GM18873 (cell line): ENCODE results near the gene NCEH1.
A peak's percentile ranks its signal among the peaks of the same experiment; 100 is the strongest.
"Not testable (repeated sequence)": the region's sequence is repeated elsewhere in the genome, so short reads cannot be mapped to it uniquely, and the experiment has no call there.

Experiments
- ATAC-seq: cut with Tn5 transposase; IDR thresholded peaks from one replicate; pipeline ENCODE4 v1.9.1; 2021; ENCODE audit warnings: mild to moderate bottlenecking, moderate library complexity, moderate number of reproducible peaks; ENCODE audit not compliant: unreplicated experiment, low FRiP score

NCEH1 gene

DNA sequence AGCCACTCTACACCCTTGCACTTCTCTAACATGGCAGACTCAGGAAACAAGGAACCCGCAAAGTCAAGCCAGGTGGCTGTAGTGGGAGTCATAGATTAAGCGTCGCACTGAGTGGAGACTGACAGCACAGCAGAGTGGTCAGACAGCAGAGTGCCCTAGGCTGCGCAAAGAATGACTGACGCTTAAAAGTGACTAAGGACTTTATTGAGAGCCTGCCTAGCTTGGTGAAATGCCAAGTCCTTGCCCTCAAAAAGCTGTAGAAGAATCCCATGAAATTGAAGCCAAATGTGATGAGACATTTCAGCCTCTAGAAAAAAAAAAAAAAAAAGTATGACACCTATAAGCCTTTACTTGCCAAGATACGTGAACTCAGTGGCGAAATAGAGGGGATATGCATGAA lies 30.2 kb downstream of the NCEH1 start:
- no peak for ATAC-seq

DNA sequence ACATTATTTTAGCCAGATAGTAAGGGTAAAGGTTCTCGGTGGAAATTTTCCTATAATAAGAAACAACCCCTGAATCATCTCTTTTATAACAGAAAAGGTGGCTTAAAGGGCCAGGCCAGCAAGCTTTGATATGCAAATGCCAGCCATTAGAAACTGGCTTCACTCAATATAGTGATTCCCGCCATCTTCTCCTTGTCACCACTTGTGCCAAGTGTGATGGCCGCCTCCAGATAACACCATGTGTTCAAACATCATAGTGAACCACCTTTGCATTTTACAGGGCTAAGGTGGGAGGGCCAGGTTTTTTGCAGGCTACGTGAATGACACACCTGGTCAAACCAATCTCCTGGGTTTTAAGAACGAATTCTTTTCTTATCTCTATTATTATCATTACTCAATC lies 31.3 kb downstream of the NCEH1 start:
- no peak for ATAC-seq

DNA sequence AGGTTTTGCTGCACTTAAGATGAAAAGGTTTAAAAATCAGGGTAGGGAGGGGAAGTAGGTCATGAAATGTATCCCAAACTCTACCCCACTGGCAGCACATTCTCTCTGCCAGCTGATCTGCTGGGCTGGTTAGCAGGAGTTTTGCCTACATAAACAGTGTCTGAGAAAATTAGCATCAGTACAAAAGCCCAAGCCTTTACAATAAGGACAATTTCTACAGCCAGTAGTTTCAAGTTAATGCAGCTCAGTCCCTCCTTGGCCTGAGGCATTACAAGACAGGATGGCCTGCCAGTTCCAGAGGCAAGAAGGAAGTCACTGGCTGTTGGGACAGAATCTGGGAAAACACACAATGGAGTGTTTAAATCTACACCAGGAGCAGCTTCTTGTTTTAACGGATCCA lies 32.8 kb downstream of the NCEH1 start:
- no peak for ATAC-seq

DNA sequence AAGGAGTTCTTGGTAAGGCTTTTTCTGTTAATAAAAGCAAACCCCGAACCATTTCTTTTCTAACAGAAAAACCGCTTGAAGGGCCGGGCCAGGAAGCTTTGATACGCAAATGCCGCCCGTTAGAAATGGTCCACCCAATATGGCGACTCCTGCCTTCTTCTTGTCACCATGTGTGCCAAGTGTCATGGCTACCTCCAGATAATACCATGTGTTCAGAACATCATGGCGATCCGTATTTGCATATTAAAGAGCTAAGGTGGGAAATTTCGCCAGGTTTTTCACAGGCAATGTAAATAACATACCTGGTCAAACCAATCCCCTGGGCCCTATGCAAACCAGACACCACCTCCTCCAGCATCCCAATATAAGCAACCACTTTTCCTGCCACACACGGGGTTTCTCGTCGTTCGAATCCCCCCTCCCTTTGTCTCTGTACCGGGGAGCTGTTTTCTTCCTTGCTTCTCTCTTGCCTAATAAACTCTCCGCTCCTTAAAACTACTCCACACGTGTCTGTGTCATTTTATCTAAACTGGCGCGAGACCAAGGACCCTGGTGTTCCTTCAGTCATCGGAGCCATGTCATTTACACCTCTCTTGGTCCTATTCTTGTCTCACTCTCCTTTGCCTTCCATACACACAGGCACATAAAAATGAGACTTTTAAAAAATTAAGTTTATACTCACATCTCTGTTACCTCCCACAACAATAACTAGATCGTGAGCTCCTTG lies 34.5 kb downstream of the NCEH1 start:
- no peak for ATAC-seq

DNA sequence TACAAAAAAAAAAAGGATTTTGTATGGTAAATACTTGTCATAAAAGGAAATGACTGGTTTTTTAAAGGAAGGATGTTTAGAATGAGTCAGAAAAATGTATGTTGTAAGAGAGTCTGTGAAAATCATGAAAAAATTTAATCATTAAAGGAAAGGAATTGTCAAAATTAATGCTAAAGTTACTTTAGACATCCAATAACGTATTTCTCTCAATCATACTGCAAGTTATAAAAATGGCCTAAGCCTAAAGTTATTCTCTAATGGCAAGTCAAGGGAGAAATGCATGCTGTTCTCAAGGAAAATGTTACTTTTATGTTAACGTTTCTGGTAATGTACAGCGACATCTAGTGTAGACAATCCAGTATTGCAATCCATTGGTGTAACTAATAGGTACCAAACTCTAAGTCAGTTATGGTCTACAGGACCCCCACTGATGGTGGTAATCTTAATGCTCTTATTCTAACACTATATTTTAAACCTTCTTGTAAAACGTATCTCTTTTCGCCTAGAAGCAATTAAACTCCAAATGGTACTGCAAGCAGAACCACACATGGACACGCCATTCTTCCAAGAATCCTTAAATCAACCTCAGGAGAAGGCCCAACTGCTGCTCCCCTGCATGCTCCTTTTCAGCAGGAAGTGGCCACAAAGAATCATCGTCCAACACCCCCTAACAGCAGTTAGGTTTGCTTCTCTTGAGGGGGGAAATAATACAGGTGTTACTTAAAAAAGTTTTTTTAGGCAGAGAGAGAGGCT lies 35.2 kb downstream of the NCEH1 start:
- ATAC-seq: no peak

DNA sequence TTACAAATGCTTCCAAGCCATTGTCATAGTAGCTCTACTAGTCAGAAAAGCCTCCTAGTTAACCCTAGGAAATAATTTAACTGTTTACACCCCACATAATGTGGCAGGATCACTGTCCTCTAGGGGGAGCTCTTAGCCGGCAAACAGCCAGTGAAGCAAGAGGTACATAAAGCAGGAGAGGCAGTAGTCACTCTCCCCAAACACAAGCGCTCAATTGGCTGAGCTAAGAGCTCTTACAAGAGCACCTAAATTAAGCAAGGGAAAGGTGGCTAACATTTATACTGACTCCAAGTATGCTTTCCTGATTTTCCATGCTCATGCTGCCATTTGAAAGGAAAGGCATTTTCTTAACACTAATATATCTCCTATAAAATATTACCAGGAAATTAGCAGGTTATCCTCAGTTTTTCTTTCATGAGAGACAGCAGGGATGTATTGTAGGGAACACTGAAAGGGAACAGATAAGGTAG lies 37.6 kb downstream of the NCEH1 start:
- no peak for ATAC-seq

DNA sequence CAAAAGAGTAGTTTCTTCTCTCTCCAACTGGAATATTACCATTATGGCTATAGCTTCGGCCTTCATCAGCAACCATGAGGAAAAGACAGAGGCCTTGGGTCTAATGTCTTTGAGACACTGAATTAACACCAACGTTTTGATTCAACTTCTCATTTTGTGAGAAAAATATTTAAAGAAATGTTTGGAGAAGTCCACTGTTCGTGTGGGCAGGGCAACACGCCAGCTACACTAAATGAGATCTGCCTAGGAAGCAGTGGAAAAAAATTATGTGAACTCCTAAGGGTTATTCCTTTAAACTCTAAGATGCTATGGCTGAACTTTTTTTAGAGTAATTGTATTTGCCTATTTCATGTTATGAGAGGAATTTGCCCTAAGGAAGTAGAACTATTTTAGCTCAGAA lies 41.8 kb downstream of the NCEH1 start:
- ATAC-seq: no peak

DNA sequence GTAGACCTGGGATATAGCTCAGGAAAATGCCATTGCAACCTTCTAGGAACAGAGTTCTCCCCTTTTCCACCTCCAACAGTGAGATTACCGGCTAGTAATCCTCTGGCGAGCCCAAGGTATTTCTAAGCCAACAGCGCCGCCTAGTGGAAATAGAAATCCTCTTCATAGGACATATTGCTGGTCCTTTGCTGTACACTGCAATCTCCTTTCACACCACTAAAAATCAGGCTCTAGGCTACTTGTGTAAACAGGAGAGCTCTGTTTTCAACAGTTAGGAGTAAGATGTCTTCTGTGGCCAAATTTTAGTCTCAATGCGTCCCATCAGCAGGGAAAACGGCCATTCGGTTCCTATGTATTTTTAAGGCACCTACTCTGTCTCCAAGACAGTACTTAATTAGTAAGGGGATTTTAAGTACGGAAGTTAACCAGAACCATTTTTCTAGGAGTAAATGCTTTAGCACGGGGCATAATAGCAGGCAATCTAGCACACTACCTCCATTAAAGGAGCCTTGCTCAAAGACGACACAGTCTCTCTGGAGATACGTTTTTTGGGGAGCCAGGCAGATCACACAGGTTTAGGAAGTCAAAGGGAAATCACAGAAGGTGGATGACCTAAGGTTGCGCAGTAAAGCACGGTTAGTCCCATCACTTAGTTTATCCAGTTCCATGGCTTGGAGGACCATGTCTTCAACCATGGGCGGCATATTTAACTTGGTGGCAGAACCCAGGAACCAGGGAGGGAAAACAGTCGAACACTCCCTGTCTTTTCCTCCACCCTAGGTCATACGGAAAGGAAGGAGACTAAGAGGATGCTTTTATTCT lies 43.8 kb downstream of the NCEH1 start:
- peak; percentile 93 for ATAC-seq

DNA sequence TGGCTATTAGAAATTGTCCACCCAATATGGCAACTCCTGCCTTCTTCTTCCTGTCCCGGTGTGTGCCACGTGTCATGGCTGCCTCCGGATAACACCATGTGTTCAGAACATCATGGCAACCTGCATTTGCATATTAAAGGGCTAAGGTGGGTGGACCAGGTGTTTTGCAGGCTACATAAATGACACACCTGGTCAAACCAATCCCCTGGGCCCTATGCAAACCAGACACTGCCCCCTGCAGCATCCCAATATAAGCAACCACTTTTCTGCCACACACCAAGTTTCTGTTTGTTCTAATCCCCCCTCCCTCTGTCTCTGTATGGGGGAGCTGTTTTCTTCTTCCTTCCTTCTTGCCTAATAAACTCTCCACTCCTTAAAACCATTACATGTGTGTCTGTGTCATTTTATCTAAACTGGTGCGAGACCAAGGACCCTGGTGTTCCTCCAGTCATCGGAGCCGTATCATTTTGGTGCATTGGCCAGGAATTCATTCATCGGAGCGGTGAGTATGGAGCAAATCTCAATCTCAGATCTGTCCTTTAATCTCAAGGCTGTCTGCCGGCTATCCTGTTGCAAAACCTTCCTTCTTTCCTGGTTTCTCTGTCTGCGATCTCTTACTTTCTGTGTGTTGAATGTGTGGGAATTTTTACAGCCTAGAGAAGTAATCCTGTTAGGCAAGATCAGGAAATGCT lies 44.5 kb downstream of the NCEH1 start:
- ATAC-seq: no peak

DNA sequence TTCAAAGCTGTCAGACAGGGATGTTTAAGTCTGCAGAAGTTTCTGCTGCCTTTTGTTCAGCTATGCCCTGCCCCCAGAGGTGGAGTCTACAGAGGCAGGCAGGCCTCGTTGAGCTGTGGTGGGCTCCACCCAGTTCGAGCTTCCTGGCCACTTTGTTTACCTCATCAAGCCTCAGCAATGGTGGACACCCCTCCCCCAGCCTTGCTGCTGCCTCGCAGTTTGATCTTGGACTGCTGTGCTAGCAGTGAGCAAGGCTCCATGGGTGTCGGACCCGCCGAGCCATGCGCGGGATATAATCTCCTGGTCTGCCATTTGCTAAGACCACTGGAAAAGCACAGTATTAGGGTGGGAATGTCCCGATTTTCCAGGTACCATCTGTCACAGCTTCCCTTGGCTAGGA lies 45.4 kb downstream of the NCEH1 start:
- ATAC-seq: not testable (repeated sequence)

DNA sequence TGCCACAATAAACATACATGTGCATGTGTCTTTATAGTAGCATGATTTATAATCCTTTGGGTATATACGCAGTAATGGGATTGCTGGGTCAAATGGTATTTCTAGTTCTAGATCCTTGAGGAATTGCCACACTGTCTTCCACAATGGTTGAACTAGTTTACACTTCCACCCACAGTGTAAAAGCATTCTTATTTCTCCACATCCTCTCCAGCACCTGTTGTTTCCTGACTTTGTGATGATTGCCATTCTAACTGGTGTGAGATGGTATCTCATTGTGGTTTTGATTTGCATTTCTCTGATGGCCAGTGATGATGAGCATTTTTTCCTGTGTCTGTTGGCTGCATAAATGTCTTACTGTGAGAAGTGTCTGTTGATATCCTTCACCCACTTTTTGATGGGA lies 50.4 kb downstream of the NCEH1 start:
- ATAC-seq: not testable (repeated sequence)

DNA sequence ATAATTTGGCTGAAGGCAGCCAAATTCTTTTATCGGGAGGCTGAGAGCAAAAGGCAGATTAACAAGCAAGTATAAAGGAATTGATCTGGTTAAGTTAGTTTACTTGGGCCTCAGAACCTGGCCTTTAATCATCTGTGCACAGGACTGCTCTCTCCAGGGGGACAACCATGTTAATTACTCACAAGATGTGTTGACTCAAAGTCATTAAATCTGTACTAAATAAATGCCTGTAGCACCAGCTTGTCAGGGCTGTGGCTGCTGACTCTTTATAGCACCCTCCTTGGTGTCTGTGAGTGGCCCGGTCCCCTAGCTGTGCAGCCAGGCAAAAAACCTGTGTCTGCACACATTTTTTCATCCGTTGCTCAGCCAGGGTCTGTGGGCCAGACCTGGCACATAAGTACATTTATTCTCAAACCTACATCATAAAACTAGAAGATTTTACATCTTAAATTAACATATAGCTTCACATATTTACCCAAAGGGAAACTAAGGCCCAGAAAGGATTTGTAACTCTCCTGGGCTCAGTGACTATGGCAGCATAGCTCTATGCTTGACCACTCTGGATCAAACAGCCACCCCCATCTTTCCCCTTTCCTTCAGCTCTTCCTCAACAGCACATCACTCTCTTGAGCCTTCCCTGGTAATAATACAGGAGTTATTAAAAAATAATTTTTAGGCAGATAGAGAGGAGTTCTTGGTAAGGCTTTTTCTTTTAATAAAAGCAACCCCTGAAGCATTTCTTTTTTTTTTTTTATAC lies 51.4 kb downstream of the NCEH1 start:
- ATAC-seq: no peak

DNA sequence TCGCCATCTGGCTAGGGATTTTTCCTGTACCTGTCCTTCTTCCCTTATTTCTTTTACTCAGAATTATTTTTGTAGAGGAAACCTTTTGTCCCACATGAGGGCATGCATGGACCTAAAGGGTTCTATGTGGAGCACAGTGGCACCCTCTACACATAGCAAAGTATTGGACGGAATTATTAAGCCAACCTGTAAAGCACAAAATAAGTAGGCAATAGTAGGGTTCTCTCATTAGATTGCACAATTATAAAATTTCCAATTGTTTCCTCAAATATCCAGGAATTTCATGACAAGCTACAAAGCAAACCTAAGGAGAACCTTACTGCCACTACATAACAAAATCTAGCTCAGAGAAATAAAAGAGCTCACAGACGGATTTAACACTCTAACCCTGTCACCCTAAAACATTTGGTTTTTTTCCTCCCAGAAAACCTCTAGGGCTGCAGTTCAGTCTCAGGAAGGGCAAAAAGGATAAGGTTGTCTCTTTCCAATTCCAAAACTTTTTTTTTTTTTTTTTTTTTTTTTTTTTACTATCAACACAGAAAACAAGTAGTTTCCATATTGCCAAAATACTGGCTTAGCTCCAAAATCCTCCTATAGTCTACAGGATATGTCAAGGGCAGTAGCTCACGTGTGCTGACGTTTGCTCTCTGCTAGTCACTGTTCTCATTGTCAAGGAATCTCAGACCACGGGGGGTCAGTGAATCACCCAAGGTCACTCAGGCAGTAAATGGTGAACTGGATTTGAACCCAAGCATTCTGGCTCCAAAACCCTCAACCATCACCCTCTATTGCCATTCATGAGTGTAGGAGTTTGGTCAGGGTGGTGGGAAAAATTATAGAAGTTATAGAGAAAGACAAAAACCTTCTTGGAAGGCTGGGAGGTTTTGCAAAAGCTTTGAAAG lies 52.3 kb downstream of the NCEH1 start:
- no peak for ATAC-seq

DNA sequence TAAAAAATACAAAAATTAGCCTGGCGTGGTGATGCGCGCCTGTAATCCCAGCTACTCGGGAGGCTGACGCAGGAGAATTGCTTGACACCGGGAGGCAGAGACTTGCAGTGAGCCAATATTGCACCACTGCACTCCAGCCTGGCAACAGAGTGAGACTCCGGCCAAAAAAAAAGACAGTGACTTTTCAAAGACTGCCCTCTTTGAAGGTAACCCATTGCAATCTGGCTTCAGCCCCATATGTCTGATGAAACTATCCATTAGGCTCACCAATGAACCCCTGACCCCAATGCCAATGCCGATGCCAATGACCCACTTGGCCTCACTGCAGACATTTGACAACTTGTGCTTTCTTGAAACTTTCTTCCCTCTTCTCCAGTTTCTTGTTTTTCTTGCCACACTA lies 54.3 kb downstream of the NCEH1 start:
- no peak for ATAC-seq

DNA sequence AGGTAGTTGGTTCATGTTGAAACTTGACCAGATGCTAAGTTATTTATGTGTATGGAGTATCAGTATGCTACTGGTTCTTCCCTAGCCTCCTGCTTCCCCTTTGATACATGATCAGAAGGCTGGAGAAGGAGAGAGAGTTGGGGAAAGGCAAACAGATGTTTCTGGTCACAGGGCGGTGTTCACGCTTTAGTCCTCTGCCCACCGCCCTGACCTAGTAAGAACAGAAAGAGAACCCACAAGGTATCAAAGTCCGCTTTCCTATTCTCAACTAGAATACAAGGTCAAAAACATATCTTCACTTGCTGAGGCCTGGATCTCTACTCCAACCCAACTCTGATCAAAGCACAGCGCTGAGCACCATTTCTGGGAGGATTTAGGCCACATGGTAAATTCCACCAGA lies 55.5 kb downstream of the NCEH1 start:
- ATAC-seq: no peak

DNA sequence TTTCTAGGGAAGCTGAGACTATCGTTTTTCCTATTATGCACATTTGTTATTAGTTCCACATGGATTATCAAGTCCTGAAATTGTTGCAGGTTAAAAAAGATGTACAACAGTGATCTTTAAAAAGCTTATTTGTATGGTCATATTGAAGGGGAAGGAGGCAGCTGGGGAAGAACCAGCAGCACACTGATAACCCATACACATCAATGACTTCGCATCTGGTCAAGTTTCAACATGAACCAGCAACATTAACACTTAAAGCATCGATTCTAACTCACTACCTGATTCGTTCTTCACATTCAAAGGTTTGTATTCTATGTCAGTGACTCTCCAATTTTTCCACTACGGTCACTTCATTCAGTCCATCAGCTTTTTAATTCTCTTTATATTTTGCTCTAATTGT lies 56.4 kb downstream of the NCEH1 start:
- ATAC-seq: no peak

DNA sequence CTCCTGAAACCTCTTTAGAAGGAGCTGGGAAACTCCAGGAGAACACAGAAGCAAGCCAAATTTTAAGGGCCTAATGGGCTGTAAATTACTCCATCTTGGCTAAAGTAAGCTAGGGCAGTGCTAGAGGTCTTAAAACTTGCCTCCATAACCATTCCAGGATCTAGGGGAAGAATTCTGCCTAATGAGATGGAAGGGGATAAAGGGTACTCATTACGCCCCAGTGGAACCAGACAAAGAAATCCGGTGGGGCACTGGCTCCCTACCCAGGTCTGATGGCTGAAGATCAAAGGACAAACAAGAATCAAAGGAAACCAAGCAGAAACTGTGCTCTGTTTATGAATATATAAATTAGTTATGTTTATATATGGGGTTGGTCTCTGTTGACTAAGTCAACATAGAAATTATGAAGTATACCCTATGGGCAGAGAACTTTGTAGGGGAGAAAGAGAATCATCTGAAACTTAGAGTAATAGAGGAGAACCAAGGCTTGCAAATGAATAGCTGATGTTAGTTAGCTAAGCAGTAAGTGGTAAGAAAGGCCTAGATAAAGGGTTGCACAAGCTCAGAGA lies 57.8 kb downstream of the NCEH1 start:
- no peak for ATAC-seq

DNA sequence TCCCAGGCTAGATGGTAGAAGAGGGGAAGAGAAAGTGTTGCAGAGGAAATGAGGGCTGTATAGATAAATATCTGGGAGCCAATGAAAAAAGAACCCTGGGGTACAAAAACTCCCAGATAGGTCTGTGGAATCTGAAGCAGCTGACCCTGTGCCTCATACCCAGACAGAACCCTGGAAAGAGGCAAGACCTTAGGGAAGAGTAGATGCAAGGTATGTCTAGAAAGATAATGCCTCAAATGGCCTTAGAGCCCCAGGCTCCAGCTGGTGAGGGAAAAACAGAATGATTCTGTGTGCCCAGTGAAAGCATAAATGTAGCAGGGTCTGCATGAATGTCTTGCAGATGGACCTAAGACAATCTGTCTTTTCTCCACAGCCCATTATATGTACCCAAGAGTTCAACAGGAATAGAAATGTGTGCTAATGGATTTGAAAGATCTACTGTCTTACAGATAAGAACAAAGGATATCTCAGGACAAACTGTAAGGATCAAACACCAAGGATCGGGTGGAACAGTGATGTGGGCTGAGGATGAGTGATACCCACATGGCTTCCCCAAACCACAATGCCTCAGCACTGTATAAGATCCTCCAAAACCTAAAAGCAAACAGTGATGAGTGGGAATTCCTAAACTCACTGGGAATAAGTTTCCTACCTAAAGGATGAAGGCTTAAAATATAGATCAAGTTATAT lies 58.8 kb downstream of the NCEH1 start:
- no peak for ATAC-seq
